Measurements from ENCODE around the gene LRRC51. TPM values are rescaled to one million over a fixed set of nuclear protein-coding genes. Genes with fewer than 3 reads are reported as not detected.

Gene LRRC51
- total and polyA plus RNA-seq, 2 donors (not counting 3 experiments of a cell fraction or from before 2014, with no cell fraction given), result 3.5 to 6.1 TPM

- Histone ChIP-seq H3K36me3 (ENCODE audit: control insufficient read depth in 2 of 2, extremely low read depth in 1 of 2, insufficient read depth in 2 of 2, low read length in 2 of 2) (no peaks in the 10 kb centered on the region), H3K9ac (replicated peaks; ENCODE audit: extremely low read depth, insufficient read depth, low read length) (no peak within 1 kb of the TSS), H4K20me1 (replicated peaks; ENCODE audit: control insufficient read depth, extremely low read depth, insufficient read depth, low read length) (no peaks in the 10 kb centered on the region), H3K9me3 (replicated peaks; ENCODE audit: control insufficient read depth, insufficient read depth, low read length) (no peaks in the 10 kb centered on the region), H3K9me1 (replicated peaks; ENCODE audit: control insufficient read depth, extremely low read depth, insufficient read depth, low read length) (no peaks in the 10 kb centered on the region), H3K4me3 (replicated peaks in 1 of 3; ENCODE audit: insufficient read depth in 1 of 3, low read depth in 1 of 3, low read length in 3 of 3) (no peak within 1 kb of the TSS), H3K27me3 (ENCODE audit: control insufficient read depth in 2 of 2, insufficient read depth in 2 of 2, low read length in 2 of 2) (no peaks in the 10 kb centered on the region), H2AFZ (ENCODE audit: low read depth, low read length) (no peak within 1 kb of the TSS), H3K4me1 (ENCODE audit: control insufficient read depth, extremely low read depth, insufficient read depth, low read length) (peaks cover 18% of the 10 kb centered on the region), H3K79me2 (ENCODE audit: control insufficient read depth, insufficient read depth, low read length) (peaks cover 21% of the 10 kb centered on the region), H3K27ac (ENCODE audit: insufficient read depth, low read depth, low read length) (no peak within 1 kb of the TSS), H3K4me2 (ENCODE audit: insufficient read depth, low read length) (no peak within 1 kb of the TSS)
- ChIA-PET CTCF (interaction anchor here (0.7 to 2.0 kb wide), 3 partner anchors 38 to 84 kb away, joined by 3 to 13 read pairs (median 7); no protein-coding TSS in a partner anchor), POLR2A (no interaction called here)
- no peak for TF ChIP-seq GATA2 (IDR thresholded peaks at IDR 0.05; ENCODE audit: insufficient read depth, insufficient read length, low read depth, low read length)
- TF ChIP-seq CTCF (IDR thresholded peaks at IDR 0.05; ENCODE audit: extremely low read depth in 1 of 2, insufficient read depth in 1 of 2, low read depth in 1 of 2, low read length in 2 of 2), result no peak
- TF ChIP-seq JUN (IDR thresholded peaks at IDR 0.05; ENCODE audit: borderline replicate concordance, insufficient read depth, insufficient read length, low read depth), result no peak
- DNase-seq (ENCODE audit: low read depth, low spot score) (no peak), FAIRE-seq (no peak)
- dilution Hi-C loops (cut with MboI; ENCODE audit: extremely low pct_ligation_motif_present, low sequenced_read_pairs), result no loop called here
- intact Hi-C loops (cut with micrococcal nuclease), result no loop called here
- no TSS peak for BruUV-seq (replicated peaks)
Measured at GRCh38 chr11:72105888-72106287, 25.2 kb downstream of the LRRC51 start, which contains the start of gene TOMT. Gene TOMT, plus strand, starts transcription at chr11:72105924. Its CDS starts 28 bp downstream, at chr11:72105952.

Measured in endothelial cell of umbilical vein (primary cell).